SK-N-SH treated with all-trans-retinoic acid at 6 μM for 48 hours (cell line): ENCODE results near the gene MIXL1.

Experiments
- GLIS3 ChIP-seq: fragments of 250-450 bp; sonication (Bioruptor Pico); IDR thresholded peaks from 2 replicates; pipeline ENCODE4 v1.5.0; 2020; ENCODE audit warnings: mild to moderate bottlenecking, moderate library complexity
- OSR1 ChIP-seq: fragments of 250-450 bp; sonication (Bioruptor Pico); IDR thresholded peaks from 2 replicates; pipeline ENCODE4 v1.8.0; 2022; ENCODE audit warnings: moderate library complexity, mild to moderate bottlenecking, inconsistent platforms
- PPARA ChIP-seq: fragments of 250-450 bp; sonication (Bioruptor Pico); IDR thresholded peaks from 2 replicates; pipeline ENCODE4 v1.5.0; 2020; ENCODE audit warnings: mild to moderate bottlenecking, borderline replicate concordance
- SNAI2 ChIP-seq: fragments of 250-450 bp; sonication (Bioruptor Pico); IDR thresholded peaks from 2 replicates; pipeline ENCODE4 v1.5.0; 2020; ENCODE audit warnings: mild to moderate bottlenecking, moderate library complexity
- TCF4 ChIP-seq: fragments of 250-450 bp; sonication (Bioruptor Pico); IDR thresholded peaks from 2 replicates; pipeline ENCODE4 v1.8.0; 2021; ENCODE audit warnings: mild to moderate bottlenecking, moderate library complexity, borderline replicate concordance
- ZFP3 ChIP-seq: fragments of 250-450 bp; sonication (Bioruptor Pico); IDR thresholded peaks from 2 replicates; pipeline ENCODE4 v1.5.0; 2020; ENCODE audit warnings: mild to moderate bottlenecking, moderate library complexity
- ZFP30 ChIP-seq: fragments of 450-650 bp; formaldehyde crosslinking; IDR thresholded peaks from 2 replicates; pipeline ENCODE4 v1.5.0; 2022; ENCODE audit warnings: mild to moderate bottlenecking, moderate library complexity
- ZNF565 ChIP-seq: fragments of 450-650 bp; formaldehyde crosslinking; conservative IDR thresholded peaks from 2 replicates; pipeline ENCODE4 v1.5.0; 2020; ENCODE audit warnings: low read depth, mild to moderate bottlenecking, moderate library complexity
- ZNF70 ChIP-seq: fragments of 450-650 bp; formaldehyde crosslinking; IDR thresholded peaks from 2 replicates; pipeline ENCODE4 v1.5.0; 2020; ENCODE audit warnings: mild to moderate bottlenecking, moderate library complexity
- ZNF8 ChIP-seq: fragments of 450-650 bp; formaldehyde crosslinking; IDR thresholded peaks from 2 replicates; pipeline ENCODE4 v1.5.0; 2020; ENCODE audit warnings: mild to moderate bottlenecking, moderate library complexity
- TF ChIP-seq, protein P1 (sequence below): fragments of 250-450 bp; sonication (Bioruptor Pico); IDR thresholded peaks from 2 replicates; pipeline ENCODE4 v1.8.0; 2021; ENCODE audit warnings: low read depth, mild to moderate bottlenecking, moderate library complexity, borderline replicate concordance
- TF ChIP-seq, protein P2 (sequence below): fragments of 250-450 bp; sonication (Bioruptor Pico); IDR thresholded peaks from 2 replicates; pipeline ENCODE4 v1.5.1; 2020; ENCODE audit warnings: low read depth, mild to moderate bottlenecking, moderate library complexity
- TF ChIP-seq, protein P3 (sequence below): fragments of 250-450 bp; sonication (Bioruptor Pico); IDR thresholded peaks from 2 replicates; pipeline ENCODE4 v1.8.0; 2020; ENCODE audit warnings: mild to moderate bottlenecking, moderate library complexity, borderline replicate concordance

DNA sequence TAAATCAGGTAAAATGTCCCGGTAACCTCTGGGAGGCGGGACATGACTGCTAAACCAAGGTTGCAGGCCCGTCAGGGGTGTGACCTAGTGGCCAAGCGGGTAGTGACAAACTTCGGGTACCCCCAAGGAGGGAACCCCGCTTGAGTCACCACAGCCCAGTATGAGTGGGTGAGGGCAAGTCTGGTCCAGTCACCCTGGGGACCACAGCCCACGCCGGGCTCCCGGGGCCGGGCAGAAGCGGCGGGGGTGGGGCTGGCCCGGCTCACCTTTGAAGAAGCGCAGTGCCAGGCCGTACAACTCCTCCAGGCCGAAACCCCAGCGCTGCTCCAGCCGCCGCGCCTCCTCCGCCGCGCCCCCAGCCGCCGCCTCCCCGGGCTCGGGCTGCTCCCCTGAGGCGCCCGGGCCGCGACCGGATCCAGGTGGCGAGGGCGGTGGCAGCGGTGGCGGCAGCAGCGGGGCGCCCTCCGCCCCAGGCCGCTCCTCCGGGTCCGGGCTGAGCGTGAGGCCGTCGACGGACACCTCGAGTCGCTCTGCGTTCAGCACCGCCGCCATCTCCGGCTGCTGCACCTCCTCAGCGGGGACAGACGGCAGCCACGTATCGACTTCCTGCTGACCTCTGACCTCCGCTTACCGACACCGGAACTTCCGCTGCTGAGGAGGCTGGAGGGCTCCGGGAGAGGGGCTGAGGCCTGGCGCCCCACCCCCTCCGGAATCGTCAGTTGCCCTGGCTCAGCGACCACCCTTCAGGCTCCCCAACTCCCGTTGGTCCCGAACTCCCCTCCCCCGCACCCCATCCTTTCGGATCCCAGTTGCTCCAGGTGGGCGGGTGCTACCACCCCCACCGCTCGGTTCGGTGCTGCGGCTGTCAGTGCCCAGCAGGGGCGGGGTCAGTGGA lies 37.1 kb upstream of the MIXL1 start, which contains the start of gene ACBD3:
- no peak for TF ChIP-seq OSR1
- TF ChIP-seq PPARA (CRISPR knock-in tag): no peak; the same call in 1 of the 2 replicates
- TF ChIP-seq TCF4 (CRISPR knock-in tag): no peak
- no peak for TF ChIP-seq ZNF8
- no peak for TF ChIP-seq ZNF565 (CRISPR knock-in tag)
- TF ChIP-seq, protein P1, sequence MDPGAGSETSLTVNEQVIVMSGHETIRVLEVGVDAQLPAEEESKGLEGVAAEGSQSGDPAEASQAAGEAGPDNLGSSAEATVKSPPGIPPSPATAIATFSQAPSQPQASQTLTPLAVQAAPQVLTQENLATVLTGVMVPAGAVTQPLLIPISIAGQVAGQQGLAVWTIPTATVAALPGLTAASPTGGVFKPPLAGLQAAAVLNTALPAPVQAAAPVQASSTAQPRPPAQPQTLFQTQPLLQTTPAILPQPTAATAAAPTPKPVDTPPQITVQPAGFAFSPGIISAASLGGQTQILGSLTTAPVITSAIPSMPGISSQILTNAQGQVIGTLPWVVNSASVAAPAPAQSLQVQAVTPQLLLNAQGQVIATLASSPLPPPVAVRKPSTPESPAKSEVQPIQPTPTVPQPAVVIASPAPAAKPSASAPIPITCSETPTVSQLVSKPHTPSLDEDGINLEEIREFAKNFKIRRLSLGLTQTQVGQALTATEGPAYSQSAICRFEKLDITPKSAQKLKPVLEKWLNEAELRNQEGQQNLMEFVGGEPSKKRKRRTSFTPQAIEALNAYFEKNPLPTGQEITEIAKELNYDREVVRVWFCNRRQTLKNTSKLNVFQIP (CRISPR knock-in tag): no peak
- TF ChIP-seq, protein P2, sequence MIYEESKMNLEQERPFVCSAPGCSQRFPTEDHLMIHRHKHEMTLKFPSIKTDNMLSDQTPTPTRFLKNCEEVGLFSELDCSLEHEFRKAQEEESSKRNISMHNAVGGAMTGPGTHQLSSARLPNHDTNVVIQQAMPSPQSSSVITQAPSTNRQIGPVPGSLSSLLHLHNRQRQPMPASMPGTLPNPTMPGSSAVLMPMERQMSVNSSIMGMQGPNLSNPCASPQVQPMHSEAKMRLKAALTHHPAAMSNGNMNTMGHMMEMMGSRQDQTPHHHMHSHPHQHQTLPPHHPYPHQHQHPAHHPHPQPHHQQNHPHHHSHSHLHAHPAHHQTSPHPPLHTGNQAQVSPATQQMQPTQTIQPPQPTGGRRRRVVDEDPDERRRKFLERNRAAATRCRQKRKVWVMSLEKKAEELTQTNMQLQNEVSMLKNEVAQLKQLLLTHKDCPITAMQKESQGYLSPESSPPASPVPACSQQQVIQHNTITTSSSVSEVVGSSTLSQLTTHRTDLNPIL: no peak
- TF ChIP-seq ZFP3: no peak
- TF ChIP-seq ZFP30 (CRISPR knock-in tag): no peak
- no peak for TF ChIP-seq GLIS3
- no peak for TF ChIP-seq SNAI2 (CRISPR knock-in tag)
- no peak for TF ChIP-seq ZNF70 (CRISPR knock-in tag)
- TF ChIP-seq, protein P3, sequence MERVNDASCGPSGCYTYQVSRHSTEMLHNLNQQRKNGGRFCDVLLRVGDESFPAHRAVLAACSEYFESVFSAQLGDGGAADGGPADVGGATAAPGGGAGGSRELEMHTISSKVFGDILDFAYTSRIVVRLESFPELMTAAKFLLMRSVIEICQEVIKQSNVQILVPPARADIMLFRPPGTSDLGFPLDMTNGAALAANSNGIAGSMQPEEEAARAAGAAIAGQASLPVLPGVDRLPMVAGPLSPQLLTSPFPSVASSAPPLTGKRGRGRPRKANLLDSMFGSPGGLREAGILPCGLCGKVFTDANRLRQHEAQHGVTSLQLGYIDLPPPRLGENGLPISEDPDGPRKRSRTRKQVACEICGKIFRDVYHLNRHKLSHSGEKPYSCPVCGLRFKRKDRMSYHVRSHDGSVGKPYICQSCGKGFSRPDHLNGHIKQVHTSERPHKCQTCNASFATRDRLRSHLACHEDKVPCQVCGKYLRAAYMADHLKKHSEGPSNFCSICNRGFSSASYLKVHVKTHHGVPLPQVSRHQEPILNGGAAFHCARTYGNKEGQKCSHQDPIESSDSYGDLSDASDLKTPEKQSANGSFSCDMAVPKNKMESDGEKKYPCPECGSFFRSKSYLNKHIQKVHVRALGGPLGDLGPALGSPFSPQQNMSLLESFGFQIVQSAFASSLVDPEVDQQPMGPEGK: peak; percentile 43; the same call in 1 of the 2 replicates
